ENCODE data around the gene SULT1A2.

DNA sequence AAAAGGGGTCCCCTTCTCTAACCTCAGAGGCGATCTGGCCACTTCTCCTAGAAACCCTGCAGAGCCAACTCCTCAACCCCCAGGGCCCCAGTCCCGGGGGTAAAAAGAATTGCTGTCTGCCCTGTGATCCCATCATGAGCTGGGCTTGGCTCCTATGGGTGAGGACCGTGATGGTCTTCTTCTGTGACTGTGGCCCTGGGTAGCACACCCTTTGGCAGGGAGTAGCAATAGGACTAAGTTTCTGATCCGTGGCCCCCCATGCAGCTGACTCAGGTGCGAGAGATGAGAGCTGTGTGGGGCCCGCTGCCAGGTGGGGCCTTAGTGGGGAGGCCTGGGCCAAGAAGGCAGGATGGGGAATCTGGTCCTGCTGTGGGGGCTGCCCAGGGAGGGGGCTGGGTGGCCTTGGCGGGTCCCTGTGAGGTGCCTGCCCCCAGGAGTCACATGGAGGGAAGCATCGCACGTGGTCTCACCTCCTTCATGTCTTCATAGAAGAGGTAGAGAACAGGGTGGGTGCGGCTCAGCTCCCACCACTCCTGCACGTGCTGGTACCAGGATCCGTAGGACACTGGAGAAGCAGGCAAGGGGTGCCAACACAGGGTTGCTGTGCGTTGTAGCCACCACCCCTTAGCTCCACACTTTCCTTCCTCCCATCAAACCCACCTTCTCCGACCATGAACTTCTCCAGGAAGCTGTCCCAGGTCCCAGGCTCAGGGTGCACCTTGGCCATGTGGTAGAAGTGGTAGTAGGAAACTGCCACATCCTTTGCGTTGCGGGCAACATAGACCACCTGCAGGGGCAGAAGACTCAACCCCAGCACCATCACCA lies 9.7 kb upstream of the SULT1A2 start:
- TF ChIP-seq, protein P1, sequence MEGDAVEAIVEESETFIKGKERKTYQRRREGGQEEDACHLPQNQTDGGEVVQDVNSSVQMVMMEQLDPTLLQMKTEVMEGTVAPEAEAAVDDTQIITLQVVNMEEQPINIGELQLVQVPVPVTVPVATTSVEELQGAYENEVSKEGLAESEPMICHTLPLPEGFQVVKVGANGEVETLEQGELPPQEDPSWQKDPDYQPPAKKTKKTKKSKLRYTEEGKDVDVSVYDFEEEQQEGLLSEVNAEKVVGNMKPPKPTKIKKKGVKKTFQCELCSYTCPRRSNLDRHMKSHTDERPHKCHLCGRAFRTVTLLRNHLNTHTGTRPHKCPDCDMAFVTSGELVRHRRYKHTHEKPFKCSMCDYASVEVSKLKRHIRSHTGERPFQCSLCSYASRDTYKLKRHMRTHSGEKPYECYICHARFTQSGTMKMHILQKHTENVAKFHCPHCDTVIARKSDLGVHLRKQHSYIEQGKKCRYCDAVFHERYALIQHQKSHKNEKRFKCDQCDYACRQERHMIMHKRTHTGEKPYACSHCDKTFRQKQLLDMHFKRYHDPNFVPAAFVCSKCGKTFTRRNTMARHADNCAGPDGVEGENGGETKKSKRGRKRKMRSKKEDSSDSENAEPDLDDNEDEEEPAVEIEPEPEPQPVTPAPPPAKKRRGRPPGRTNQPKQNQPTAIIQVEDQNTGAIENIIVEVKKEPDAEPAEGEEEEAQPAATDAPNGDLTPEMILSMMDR (IDR thresholded peaks at IDR 0.05; ENCODE audit: low read depth, low read length, poor library complexity, severe bottlenecking), result no peak
- no peak for TF ChIP-seq EZH2phosphoT487 (IDR thresholded peaks at IDR 0.05; ENCODE audit: borderline replicate concordance, low read length)
